Activated B cell treated with CpG ODN at 0.5 μM for 24 hours (primary cell): ENCODE data around the gene MTERF4. TPM values are rescaled to one million over a fixed set of nuclear protein-coding genes. Genes with fewer than 3 reads are reported as not detected.
A peak's percentile ranks its signal among the peaks of the same experiment; 100 is the strongest.

ENCODE experiments used
- ATAC-seq: fragments of 200-7000 bp; cut with Tn5 transposase; one replicate; pipeline ENCODE4 v1.10.0; 2021; ENCODE audit warnings: low read depth, mild to moderate bottlenecking, moderate library complexity
- CTCF ChIA-PET: fragments of 350-600 bp; sonication (Branson Sonifier 250); formaldehyde crosslinking; loops from one replicate; lab custom pipeline; 2021; ENCODE audit warnings: antibody characterized with exemption; lab: Charles Lee
- POLR2A ChIA-PET: fragments of 350-600 bp; sonication (Branson Sonifier 250); formaldehyde crosslinking; loops from one replicate; lab custom pipeline; 2021; ENCODE audit warnings: antibody characterized with exemption; lab: Charles Lee
- DNase-seq: peaks from one replicate; pipeline ENCODE4 v3.0.0; 2022
- H3K27ac Mint-ChIP-seq: one replicate; pipeline ENCODE4 v1.8.0; 2020; ENCODE audit warnings: mixed read lengths
- H3K27me3 Mint-ChIP-seq: one replicate; pipeline ENCODE4 v1.8.0; 2021; ENCODE audit warnings: mixed read lengths
- H3K36me3 Mint-ChIP-seq: one replicate; pipeline ENCODE4 v1.8.0; 2021; ENCODE audit warnings: low read depth, mixed read lengths
- H3K4me1 Mint-ChIP-seq: one replicate; pipeline ENCODE4 v1.8.0; 2021; ENCODE audit warnings: mixed read lengths
- H3K4me3 Mint-ChIP-seq: one replicate; pipeline ENCODE4 v1.8.0; 2020; ENCODE audit warnings: mild to moderate bottlenecking, mixed read lengths
- H3K9me3 Mint-ChIP-seq: one replicate; pipeline ENCODE4 v1.8.0; 2020; ENCODE audit warnings: mixed read lengths
- CTCF ChIP-seq: fragments of 200-600 bp; IDR thresholded peaks from one replicate; pipeline ENCODE4 v1.8.0; 2022; ENCODE audit warnings: antibody characterized with exemption, mild to moderate bottlenecking
- intact Hi-C: fragments of 100-400 bp; cut with micrococcal nuclease; formaldehyde crosslinking; loops from one replicate; pipeline ENCODE4 v1.15.1; 2024
- total RNA-seq: library from RNA; stranded (reverse); gene quantifications from 2 replicates; pipeline ENCODE4 v1.2.3, GENCODE V29; 2022

Gene MTERF4
- total RNA-seq, 1 donor from 2014 or later, result 122 TPM

- CTCF ChIA-PET, result interaction anchor here (1.0 to 3.9 kb wide), 8 partner anchors 9 to 234 kb away, joined by 3 to 69 read pairs (median 4); no protein-coding TSS in a partner anchor
- TF ChIP-seq CTCF, result no peak
- DNase-seq, result peak; percentile 78
- POLR2A ChIA-PET, result interaction anchor here (0.6 to 5.5 kb wide), 16 partner anchors 9 to 235 kb away, joined by 3 to 137 read pairs (median 6); partner anchors contain the start of genes HDLBP, MTERF4 and SEPTIN2
- H3K4me3 Mint-ChIP-seq, result peak within 1 kb of the TSS; percentile 100
- no peaks in the 10 kb centered on the region for H3K27me3 Mint-ChIP-seq
- peaks cover 26% of the 10 kb centered on the region for H3K4me1 Mint-ChIP-seq
- intact Hi-C loops, result loop anchor here (1.0 kb wide), 1 partner anchor 207 kb away; the partner anchor contains the start of gene FARP2
- H3K27ac Mint-ChIP-seq, result peak within 1 kb of the TSS; percentile 95
- peak; percentile 78 for ATAC-seq
- peaks cover 26% of the 10 kb centered on the region for H3K36me3 Mint-ChIP-seq
- H3K9me3 Mint-ChIP-seq, result no peaks in the 10 kb centered on the region
These were observed 47.0 kb upstream of the MTERF4 start, which contains the start of gene PASK for GRCh38 chr2:241148891-241149674. TSS of gene PASK (minus strand) at chr2:241149472. CDS start at chr2:241143032, 6,440 bp downstream.

- no peak for DNase-seq
- CTCF ChIA-PET, result interaction anchor here (1.8 to 2.1 kb wide), 2 partner anchors 9 to 70 kb away, joined by 4 to 6 read pairs; no protein-coding TSS in a partner anchor
- H3K9me3 Mint-ChIP-seq, result no peaks in the 10 kb centered on the region
- no peaks in the 10 kb centered on the region for H3K27me3 Mint-ChIP-seq
- no peak overlapping the region for H3K27ac Mint-ChIP-seq
- POLR2A ChIA-PET, result interaction anchor here (1.5 to 5.5 kb wide), 6 partner anchors 10 to 70 kb away, joined by 6 to 137 read pairs (median 37); partner anchors contain the start of gene MTERF4
- peak overlapping the region; percentile 86 for H3K4me3 Mint-ChIP-seq
- no peak for TF ChIP-seq CTCF
- intact Hi-C loops, result no loop called here
- H3K36me3 Mint-ChIP-seq, result peaks cover 27% of the 10 kb centered on the region
- ATAC-seq, result no peak
- H3K4me1 Mint-ChIP-seq, result peaks cover 26% of the 10 kb centered on the region
These were observed 46.2 kb upstream of the MTERF4 start for GRCh38 chr2:241148239-241148638.

- CTCF ChIA-PET, result interaction anchor here (2.1 kb wide), 1 partner anchor 69 kb away, joined by 6 read pairs; no protein-coding TSS in a partner anchor
- Mint-ChIP-seq H3K27ac (no peak overlapping the region), H3K36me3 (peaks cover 27% of the 10 kb centered on the region), H3K4me3 (no peak overlapping the region), H3K27me3 (no peaks in the 10 kb centered on the region), H3K9me3 (no peaks in the 10 kb centered on the region), H3K4me1 (peaks cover 26% of the 10 kb centered on the region)
- POLR2A ChIA-PET, result interaction anchor here (0.5 to 5.5 kb wide), 2 partner anchors 45 to 111 kb away, joined by 5 to 137 read pairs; partner anchors contain the start of gene MTERF4
- no peak for TF ChIP-seq CTCF
- ATAC-seq (no peak), DNase-seq (no peak)
- intact Hi-C loops, result no loop called here
These were observed 45.2 kb upstream of the MTERF4 start for GRCh38 chr2:241147336-241147735.

GRCh38 chr2:241146286-241146685, 44.2 kb upstream of the MTERF4 start:
- TF ChIP-seq CTCF, result no peak
- ChIA-PET POLR2A (interaction anchor here (0.6 to 1.1 kb wide), 3 partner anchors 36 to 54 kb away, joined by 3 to 5 read pairs (median 4); no protein-coding TSS in a partner anchor), CTCF (no interaction called here)
- Mint-ChIP-seq H3K27me3 (no peaks in the 10 kb centered on the region), H3K9me3 (no peaks in the 10 kb centered on the region), H3K4me3 (no peak overlapping the region), H3K27ac (no peak overlapping the region), H3K36me3 (peaks cover 37% of the 10 kb centered on the region), H3K4me1 (peaks cover 22% of the 10 kb centered on the region)
- no peak for ATAC-seq
- intact Hi-C loops, result no loop called here
- DNase-seq, result no peak

GRCh38 chr2:241142593-241142992, 40.5 kb upstream of the MTERF4 start:
- CTCF ChIA-PET, result no interaction called here
- Mint-ChIP-seq H3K9me3 (no peaks in the 10 kb centered on the region), H3K4me3 (no peak overlapping the region), H3K4me1 (no peaks in the 10 kb centered on the region), H3K27ac (no peak overlapping the region), H3K36me3 (peaks cover 56% of the 10 kb centered on the region), H3K27me3 (no peaks in the 10 kb centered on the region)
- DNase-seq (no peak), ATAC-seq (no peak)
- intact Hi-C loops, result no loop called here
- no peak for TF ChIP-seq CTCF
- POLR2A ChIA-PET, result interaction anchor here (1.7 kb wide), 2 partner anchors 32 to 40 kb away, joined by 6 to 9 read pairs; partner anchors contain the start of gene MTERF4
